PC-9 (cell line): Measurements from ENCODE around the gene SLC1A7.

ENCODE experiments used
- CTCF ChIP-seq: fragments of 200-600 bp; sonication (generic); conservative IDR thresholded peaks from 2 replicates; pipeline ENCODE4 v1.6.1; 2017; ENCODE audit warnings: mixed run types, antibody characterized with exemption, mild to moderate bottlenecking, moderate library complexity
- EZH2 ChIP-seq: fragments of 200-600 bp; sonication (generic); IDR thresholded peaks from 2 replicates; pipeline ENCODE4 v1.8.0; 2017; ENCODE audit warnings: antibody characterized with exemption, low read depth

DNA sequence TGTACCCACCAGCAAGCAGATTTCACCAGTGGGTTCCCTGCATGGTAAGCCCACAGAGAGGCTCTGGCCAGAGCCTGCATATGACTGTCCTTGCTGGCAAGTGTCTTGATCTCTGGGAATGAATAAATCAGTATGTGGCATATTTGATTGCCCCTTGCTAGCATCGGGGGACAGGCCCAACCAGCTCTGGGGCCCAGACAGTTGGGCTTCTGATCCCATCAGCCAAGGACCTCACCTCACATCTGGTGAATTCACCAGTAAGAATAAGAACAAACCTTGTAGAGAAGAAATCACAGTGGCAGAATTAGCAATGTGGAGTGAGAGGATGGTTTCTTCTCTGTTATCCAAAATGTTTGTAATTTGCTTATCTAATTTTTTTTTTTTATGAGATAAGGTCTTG is 15.9 kb downstream of the SLC1A7 start:
- no peak for TF ChIP-seq CTCF
- TF ChIP-seq EZH2 = no peak
